Activated CD4-positive, alpha-beta T cell treated with anti-CD3 and anti-CD28 coated beads for 36 hours (primary cell): ENCODE data around the gene ANKMY1. TPM values are rescaled to one million over a fixed set of nuclear protein-coding genes. Genes with fewer than 3 reads are reported as not detected.

ENCODE experiments used
- ATAC-seq: fragments of 200-7000 bp; cut with Tn5 transposase; one replicate; pipeline ENCODE4 v1.10.0; 2021; ENCODE audit warnings: mild to moderate bottlenecking, moderate library complexity
- CTCF ChIA-PET: fragments of 350-600 bp; sonication (Branson Sonifier 250); formaldehyde crosslinking; loops from one replicate; lab custom pipeline; 2021; ENCODE audit warnings: antibody characterized with exemption; lab: Charles Lee
- POLR2A ChIA-PET: fragments of 350-600 bp; sonication (Branson Sonifier 250); formaldehyde crosslinking; loops from one replicate; lab custom pipeline; 2021; ENCODE audit warnings: antibody characterized with exemption, inconsistent platforms; lab: Charles Lee
- DNase-seq: peaks from one replicate; pipeline ENCODE4 v3.0.0-alpha.2; 2020
- H3K27ac Mint-ChIP-seq: one replicate; pipeline ENCODE4 v1.8.0; 2021; ENCODE audit warnings: mixed read lengths
- H3K27me3 Mint-ChIP-seq: one replicate; pipeline ENCODE4 v1.8.0; 2021; ENCODE audit warnings: mixed read lengths
- H3K36me3 Mint-ChIP-seq: one replicate; pipeline ENCODE4 v1.8.0; 2021; ENCODE audit warnings: low read depth, mixed read lengths
- H3K4me1 Mint-ChIP-seq: one replicate; pipeline ENCODE4 v1.8.0; 2021; ENCODE audit warnings: mixed read lengths
- H3K4me3 Mint-ChIP-seq: one replicate; pipeline ENCODE4 v1.8.0; 2021; ENCODE audit warnings: mild to moderate bottlenecking, moderate library complexity, mixed read lengths
- H3K9me3 Mint-ChIP-seq: one replicate; pipeline ENCODE4 v1.8.0; 2021; ENCODE audit warnings: low read depth, mixed read lengths
- intact Hi-C, 2 experiments: fragments of 100-400 bp; cut with DNase I in 1 of 2; cut with micrococcal nuclease in 1 of 2; formaldehyde crosslinking; loops; one replicate each; pipeline versions ENCODE4 v1.14.2 to v1.15.1; 2022 to 2024; cut with DNase I, micrococcal nuclease
- total RNA-seq, 2 experiments: library from RNA; stranded (reverse); gene quantifications; one replicate each; pipeline ENCODE4 v1.2.3, GENCODE V29; 2021

Gene ANKMY1
- total RNA-seq, 2 experiments from 2014 or later: 20.7 to 24.0 TPM

DNA sequence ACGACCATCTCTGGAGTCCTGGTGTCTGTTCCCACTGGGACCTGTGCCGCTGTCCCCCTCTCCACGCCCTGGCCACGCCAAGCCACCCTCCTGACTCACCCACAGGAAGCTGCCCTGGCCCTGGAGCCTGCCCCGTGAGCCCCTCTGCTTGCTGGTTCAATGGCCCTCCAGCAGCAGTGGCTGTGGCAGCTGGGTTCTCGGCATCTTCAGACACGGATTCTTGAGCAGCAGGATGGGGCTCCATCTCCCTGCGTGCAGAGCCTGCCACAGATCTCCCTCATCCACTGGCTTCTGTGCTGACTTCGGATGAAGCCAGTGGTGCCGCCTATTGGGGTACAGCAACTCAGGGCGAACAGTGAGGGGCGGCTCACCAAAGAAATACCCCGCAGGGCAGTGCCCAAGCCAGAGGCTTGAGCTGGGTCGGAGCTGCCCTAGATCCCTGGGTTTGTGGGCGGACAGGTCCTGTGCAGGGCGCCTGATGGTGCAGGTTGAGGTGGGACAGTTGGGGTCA lies 42.7 kb upstream of the ANKMY1 start:
- no peaks in the 10 kb centered on the region for H3K4me1 Mint-ChIP-seq
- POLR2A ChIA-PET: no interaction called here
- ATAC-seq: no peak

DNA sequence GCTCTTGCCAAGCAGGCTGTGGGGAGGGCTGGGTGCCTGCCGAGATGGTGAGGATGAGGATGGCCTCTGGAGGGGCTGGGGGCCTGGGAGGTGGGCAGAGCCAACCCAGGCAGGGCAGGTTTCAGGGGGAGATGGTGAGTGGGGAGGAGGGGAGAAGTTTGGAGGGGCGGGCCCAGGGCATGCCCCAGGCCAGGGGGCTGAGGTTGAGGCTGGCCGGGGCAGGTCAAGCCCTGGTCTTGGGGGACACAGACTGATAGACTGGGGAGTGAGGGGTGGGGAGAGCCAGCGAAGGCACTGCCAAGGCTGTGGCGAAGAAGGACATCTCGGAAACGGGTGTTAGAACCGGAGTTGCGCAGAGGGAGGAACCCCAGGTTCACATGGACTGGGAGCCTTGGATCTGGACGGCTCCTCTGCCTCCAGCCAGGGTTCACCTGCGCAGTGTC lies 41.4 kb upstream of the ANKMY1 start:
- POLR2A ChIA-PET: no interaction called here
- H3K4me1 Mint-ChIP-seq: no peaks in the 10 kb centered on the region
- ATAC-seq: no peak

More for the DNA sequence above, 42.7 kb upstream of the ANKMY1 start:
- H3K36me3 Mint-ChIP-seq: peaks cover 2% of the 10 kb centered on the region
- H3K27me3 Mint-ChIP-seq: no peaks in the 10 kb centered on the region
- H3K27ac Mint-ChIP-seq: no peak overlapping the region
- intact Hi-C loops: no loop called here
- no peaks in the 10 kb centered on the region for H3K9me3 Mint-ChIP-seq
- H3K4me3 Mint-ChIP-seq: no peak overlapping the region
- CTCF ChIA-PET: interaction anchor here (0.5 kb wide), 1 partner anchor 14 kb away, joined by 3 read pairs; the partner anchor contains the start of gene CAPN10
- no peak for DNase-seq

DNA sequence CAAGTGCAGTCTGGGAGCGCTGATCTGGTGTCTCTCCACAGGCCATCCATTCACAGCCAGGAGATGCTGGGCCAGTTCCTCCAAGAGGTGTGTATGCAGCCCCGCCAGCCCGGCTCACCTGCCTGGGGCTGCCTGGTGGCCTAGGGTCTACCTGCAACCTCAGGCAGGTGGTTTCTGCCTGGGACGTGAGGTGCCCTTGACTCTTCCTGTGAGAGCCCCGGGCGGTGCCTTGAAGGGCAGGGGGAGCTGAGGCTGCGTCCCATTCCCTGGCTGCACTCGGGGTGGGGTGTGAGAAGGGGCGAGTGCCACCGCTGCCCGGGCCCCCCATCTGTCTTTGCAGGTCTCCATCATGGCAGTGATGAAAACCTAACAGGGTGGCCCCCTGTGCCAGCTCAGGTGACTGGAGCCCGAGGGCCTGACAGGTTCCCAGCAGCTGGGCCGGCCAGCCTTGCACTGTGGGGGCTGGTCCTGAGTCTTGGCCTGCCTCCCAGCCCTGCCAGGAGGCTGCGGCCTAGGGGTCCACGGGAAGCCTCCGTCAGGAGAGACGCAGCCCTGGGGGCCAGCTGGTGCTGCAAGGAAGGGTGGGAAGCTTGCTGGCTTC lies 40.6 kb upstream of the ANKMY1 start:
- Mint-ChIP-seq H3K4me3 (no peak overlapping the region), H3K27me3 (no peaks in the 10 kb centered on the region), H3K36me3 (peaks cover 2% of the 10 kb centered on the region), H3K4me1 (no peaks in the 10 kb centered on the region), H3K27ac (no peak overlapping the region), H3K9me3 (no peaks in the 10 kb centered on the region)
- ChIA-PET POLR2A (no interaction called here), CTCF (no interaction called here)
- DNase-seq: no peak
- intact Hi-C loops: loop anchor here in 1 of 2 experiments (5.0 kb wide), 1 partner anchor 104 kb away; no protein-coding TSS in a partner anchor
- no peak for ATAC-seq

More for the DNA sequence above, 41.4 kb upstream of the ANKMY1 start:
- H3K27me3 Mint-ChIP-seq: no peaks in the 10 kb centered on the region
- no peak overlapping the region for H3K4me3 Mint-ChIP-seq
- H3K36me3 Mint-ChIP-seq: peaks cover 2% of the 10 kb centered on the region
- H3K9me3 Mint-ChIP-seq: no peaks in the 10 kb centered on the region
- DNase-seq: no peak
- CTCF ChIA-PET: no interaction called here
- H3K27ac Mint-ChIP-seq: no peak overlapping the region
- intact Hi-C loops: loop anchor here in 1 of 2 experiments (5.0 kb wide), 1 partner anchor 103 kb away; no protein-coding TSS in a partner anchor

DNA sequence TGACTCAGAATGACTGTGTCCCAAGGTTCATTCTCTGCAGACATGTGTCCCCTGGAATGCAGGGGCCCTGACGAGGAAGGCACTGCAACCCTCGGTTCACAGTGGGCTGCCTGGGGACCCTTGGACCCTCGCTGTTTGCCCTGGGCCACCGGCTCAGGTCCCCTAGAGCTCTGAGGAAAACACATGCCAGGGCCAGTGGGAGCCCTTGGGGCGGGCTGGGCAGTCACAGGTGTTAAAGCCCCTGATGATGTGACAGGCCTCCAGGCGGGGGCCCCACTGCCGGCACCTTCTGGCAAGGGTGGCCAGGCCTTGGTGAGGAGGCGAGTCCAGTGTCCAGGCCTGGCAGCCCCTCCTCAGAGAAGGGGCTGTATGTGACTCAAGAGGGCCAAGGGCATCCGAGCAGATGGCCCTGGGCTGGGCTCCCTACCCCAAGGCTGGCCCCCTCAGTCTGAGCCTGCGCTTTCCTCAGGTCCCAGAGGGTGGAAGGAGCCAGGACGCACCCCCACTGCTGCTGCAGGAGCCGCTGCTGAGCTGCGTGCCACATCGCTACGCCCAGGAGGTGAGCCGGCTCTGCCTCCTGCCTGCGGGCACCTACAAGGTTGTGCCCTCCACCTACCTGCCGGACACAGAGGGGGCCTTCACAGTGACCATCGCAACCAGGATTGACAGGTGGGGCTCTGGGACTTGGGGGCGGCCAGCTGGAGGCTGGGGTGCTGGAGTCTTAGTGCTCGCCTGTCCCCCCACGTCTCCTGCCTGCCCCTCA lies 39.8 kb upstream of the ANKMY1 start:
- ATAC-seq (no peak), DNase-seq (no peak)
- Mint-ChIP-seq H3K27me3 (no peaks in the 10 kb centered on the region), H3K9me3 (no peaks in the 10 kb centered on the region), H3K4me1 (no peaks in the 10 kb centered on the region), H3K36me3 (peaks cover 2% of the 10 kb centered on the region), H3K27ac (no peak overlapping the region), H3K4me3 (no peak overlapping the region)
- ChIA-PET POLR2A (no interaction called here), CTCF (no interaction called here)
- intact Hi-C loops: loop anchor here in 1 of 2 experiments (5.0 kb wide), 1 partner anchor 105 kb away; no protein-coding TSS in a partner anchor

DNA sequence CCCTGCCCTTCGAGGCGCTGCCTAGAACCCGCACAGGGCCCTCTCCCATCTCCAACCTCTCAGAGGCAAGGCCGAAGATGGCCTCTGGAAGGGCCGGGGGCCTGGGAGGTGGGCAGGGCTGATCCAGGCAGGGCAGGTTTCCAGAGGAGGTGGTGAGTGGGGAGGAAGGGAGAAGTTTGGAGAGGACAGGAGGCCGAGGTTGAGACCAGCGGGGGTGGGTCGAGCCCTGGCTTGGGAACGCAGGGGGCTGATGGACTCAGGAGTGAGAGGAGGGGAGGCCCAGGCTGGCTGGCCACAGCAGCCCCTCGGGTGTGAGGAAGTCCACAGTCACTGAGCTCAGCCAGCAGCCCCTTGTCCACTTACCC lies 39.2 kb upstream of the ANKMY1 start:
- H3K27me3 Mint-ChIP-seq: no peaks in the 10 kb centered on the region
- H3K9me3 Mint-ChIP-seq: no peaks in the 10 kb centered on the region
- CTCF ChIA-PET: no interaction called here
- POLR2A ChIA-PET: no interaction called here
- H3K36me3 Mint-ChIP-seq: peaks cover 2% of the 10 kb centered on the region
- no peak for DNase-seq
- no peak overlapping the region for H3K27ac Mint-ChIP-seq
- no peaks in the 10 kb centered on the region for H3K4me1 Mint-ChIP-seq
- no peak for ATAC-seq
- intact Hi-C loops: loop anchor here in 1 of 2 experiments (5.0 kb wide), 1 partner anchor 105 kb away; no protein-coding TSS in a partner anchor
- H3K4me3 Mint-ChIP-seq: no peak overlapping the region

DNA sequence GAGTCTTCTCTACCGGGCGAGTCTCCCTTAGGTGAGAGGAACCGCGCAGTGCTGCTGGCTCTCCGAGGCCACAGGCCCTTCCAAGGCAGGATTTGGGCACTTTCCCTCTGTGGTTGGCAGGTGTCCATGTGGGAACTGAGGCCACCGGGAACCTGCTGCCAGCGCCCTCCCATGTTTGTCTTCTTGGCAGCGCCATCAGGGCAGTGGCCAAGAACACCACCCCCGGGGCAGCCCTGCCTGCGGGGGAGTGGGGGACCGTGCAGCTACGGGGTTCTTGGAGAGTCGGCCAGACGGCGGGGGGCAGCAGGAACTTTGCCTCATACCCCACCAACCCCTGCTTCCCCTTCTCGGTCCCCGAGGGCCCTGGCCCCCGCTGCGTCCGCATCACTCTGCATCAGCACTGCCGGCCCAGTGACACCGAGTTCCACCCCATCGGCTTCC lies 38.7 kb upstream of the ANKMY1 start:
- Mint-ChIP-seq H3K27ac (no peak overlapping the region), H3K27me3 (no peaks in the 10 kb centered on the region), H3K4me3 (no peak overlapping the region), H3K9me3 (no peaks in the 10 kb centered on the region), H3K4me1 (no peaks in the 10 kb centered on the region), H3K36me3 (peaks cover 3% of the 10 kb centered on the region)
- ChIA-PET POLR2A (no interaction called here), CTCF (no interaction called here)
- ATAC-seq: no peak
- intact Hi-C loops: loop anchor here in 1 of 2 experiments (5.0 kb wide), 1 partner anchor 106 kb away; no protein-coding TSS in a partner anchor
- no peak for DNase-seq

DNA sequence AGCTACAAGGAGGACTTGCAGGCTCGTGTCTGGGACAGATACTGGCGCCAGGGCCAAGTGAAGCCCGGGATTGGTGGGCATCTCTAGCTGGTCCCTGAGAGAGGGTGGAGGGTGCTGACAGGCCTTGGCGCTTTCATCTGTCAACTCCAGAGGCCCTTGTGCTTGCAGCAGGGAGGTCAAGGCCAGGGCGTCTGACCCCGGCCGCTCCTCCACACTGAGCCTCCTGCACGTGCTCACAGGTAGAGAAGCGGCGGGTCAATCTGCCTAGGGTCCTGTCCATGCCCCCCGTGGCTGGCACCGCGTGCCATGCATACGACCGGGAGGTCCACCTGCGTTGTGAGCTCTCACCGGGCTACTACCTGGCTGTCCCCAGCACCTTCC lies 38.3 kb upstream of the ANKMY1 start:
- Mint-ChIP-seq H3K27me3 (no peaks in the 10 kb centered on the region), H3K9me3 (no peaks in the 10 kb centered on the region), H3K36me3 (peaks cover 5% of the 10 kb centered on the region), H3K4me1 (no peaks in the 10 kb centered on the region), H3K27ac (no peak overlapping the region), H3K4me3 (no peak overlapping the region)
- intact Hi-C loops: loop anchor here in 1 of 2 experiments (5.0 kb wide), 1 partner anchor 106 kb away; no protein-coding TSS in a partner anchor
- DNase-seq (no peak), ATAC-seq (no peak)
- POLR2A ChIA-PET: no interaction called here
- CTCF ChIA-PET: no interaction called here

DNA sequence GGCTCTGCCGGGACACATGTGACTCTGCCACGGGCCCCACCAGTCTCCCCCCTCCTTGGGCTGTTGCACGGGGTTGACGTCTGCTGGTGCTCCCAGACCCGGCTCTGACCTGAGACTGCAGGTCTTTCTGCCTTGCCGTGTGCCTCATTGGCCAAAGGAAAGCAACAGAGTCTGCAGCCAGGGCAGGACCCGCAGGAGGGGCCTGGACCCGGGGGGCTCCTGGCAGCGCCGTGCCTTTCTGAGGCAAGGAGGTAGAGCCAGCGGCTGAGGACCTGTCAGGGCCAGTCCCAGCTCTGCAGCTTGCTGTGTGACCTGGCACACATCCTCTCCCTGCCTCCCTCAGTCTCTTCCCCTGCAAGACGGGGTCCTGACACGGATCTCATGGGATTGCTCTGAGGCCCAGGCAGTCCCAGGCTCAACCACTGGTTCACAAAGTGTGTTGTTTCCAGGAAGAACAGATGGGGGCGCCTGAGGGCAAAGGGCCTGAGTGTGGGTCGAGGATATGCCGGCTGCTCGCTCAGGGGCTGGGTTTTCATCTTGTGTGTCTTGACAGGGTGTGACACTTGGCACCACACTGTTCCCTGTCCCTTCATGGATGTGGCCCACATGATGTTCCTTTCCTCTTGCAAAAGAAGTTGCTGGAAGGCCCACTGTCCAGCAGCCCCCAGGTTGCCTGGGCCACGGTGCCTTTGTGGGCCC lies 37.7 kb upstream of the ANKMY1 start:
- no peak overlapping the region for H3K27ac Mint-ChIP-seq
- intact Hi-C loops: loop anchor here in 1 of 2 experiments (5.0 kb wide), 1 partner anchor 107 kb away; no protein-coding TSS in a partner anchor
- ATAC-seq (peak; percentile 77), DNase-seq (peak; percentile 61)
- no peaks in the 10 kb centered on the region for H3K27me3 Mint-ChIP-seq
- POLR2A ChIA-PET: no interaction called here
- CTCF ChIA-PET: no interaction called here
- H3K4me1 Mint-ChIP-seq: no peaks in the 10 kb centered on the region
- H3K36me3 Mint-ChIP-seq: peaks cover 5% of the 10 kb centered on the region
- H3K9me3 Mint-ChIP-seq: no peaks in the 10 kb centered on the region
- no peak overlapping the region for H3K4me3 Mint-ChIP-seq

DNA sequence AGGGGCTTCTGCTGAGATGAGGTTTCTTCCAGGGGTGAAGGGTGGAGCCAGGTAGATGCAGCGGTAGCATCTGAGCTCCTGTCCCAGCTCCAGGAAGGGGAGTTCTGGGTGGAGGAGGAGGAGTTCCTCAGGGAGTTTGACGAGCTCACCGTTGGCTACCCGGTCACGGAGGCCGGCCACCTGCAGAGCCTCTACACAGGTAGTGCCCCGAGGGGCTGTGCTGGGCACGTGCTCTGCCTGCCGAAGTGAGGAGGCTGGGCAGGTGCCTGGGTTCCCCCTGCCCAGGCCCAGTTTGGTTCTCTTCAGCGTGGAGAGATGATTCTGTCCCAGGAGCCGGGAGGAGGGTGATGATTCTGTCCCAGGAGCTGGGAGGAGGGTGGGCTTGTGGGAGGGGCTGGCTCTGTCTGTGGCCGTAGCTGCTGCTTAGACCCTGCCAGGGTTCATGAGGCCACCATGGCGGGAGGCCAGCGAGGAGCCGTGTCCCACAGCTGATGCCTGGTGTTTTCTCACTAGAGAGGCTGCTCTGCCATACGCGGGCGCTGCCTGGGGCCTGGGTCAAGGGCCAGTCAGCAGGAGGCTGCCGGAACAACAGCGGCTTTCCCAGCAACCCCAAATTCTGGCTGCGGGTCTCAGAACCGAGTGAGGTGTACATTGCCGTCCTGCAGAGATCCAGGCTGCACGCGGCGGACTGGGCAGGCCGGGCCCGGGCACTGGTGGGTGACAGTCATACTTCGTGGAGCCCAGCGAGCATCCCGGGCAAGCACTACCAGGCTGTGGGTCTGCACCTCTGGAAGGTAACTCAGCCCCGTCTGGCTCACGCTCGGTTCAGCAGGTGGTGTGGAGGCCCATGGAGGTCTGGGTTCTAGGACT lies 37.0 kb upstream of the ANKMY1 start:
- POLR2A ChIA-PET: no interaction called here
- Mint-ChIP-seq H3K4me3 (no peak overlapping the region), H3K4me1 (peaks cover 2% of the 10 kb centered on the region), H3K9me3 (no peaks in the 10 kb centered on the region), H3K27me3 (no peaks in the 10 kb centered on the region), H3K27ac (no peak overlapping the region), H3K36me3 (peaks cover 5% of the 10 kb centered on the region)
- intact Hi-C loops: loop anchor here in 1 of 2 experiments (5.0 kb wide), 1 partner anchor 108 kb away; no protein-coding TSS in a partner anchor
- CTCF ChIA-PET: interaction anchor here (1.2 kb wide), 1 partner anchor 55 kb away, joined by 3 read pairs; no protein-coding TSS in a partner anchor
- DNase-seq: no peak
- no peak for ATAC-seq

DNA sequence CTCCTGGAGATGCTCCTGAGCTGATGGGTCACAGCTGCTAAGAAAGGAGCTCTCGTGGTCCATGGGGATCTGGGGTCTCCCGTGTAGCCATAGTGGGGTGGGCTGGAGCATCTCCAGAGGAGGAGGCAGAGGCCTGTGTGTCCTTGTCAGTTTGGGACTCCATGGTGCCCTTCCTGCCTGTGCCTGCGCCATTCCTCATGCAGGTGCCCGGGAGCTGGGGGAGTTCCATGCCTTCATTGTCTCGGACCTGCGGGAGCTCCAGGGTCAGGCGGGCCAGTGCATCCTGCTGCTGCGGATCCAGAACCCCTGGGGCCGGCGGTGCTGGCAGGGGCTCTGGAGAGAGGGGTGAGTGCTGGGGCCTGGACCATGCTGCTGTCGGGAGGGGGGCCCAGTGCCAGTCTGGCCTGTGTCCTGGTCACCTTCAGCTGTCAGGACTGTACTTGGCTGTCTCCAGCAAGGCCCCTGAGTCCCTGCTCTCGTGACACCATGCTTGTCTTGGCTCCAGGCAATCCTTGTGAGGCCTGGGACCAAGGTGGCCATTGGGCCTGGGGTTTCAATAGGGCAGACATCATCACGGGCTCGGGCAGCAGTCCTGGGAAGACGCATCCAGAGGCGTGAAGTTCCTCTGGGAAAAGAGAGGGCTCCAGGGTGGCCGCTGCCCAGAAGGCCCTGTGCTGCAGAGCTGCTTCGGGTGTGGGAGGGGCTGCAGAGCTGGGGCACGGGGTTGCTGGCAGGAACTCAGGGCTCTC lies 36.1 kb upstream of the ANKMY1 start:
- no peak for ATAC-seq
- intact Hi-C loops: no loop called here
- CTCF ChIA-PET: interaction anchor here (0.6 to 1.2 kb wide), 2 partner anchors 28 to 56 kb away, joined by 3 read pairs; no protein-coding TSS in a partner anchor

More for the DNA sequence above, 36.1 kb upstream of the ANKMY1 start:
- H3K27me3 Mint-ChIP-seq: no peaks in the 10 kb centered on the region
- POLR2A ChIA-PET: no interaction called here
- peak; percentile 2 for DNase-seq
- H3K27ac Mint-ChIP-seq: no peak overlapping the region
- peaks cover 7% of the 10 kb centered on the region for H3K4me1 Mint-ChIP-seq
- no peak overlapping the region for H3K4me3 Mint-ChIP-seq
- H3K36me3 Mint-ChIP-seq: peaks cover 5% of the 10 kb centered on the region
- H3K9me3 Mint-ChIP-seq: no peaks in the 10 kb centered on the region
